ENCODE measurements around the gene STAT4. TPM values are rescaled to one million over a fixed set of nuclear protein-coding genes. Genes with fewer than 3 reads are reported as not detected.

Gene STAT4
- total RNA-seq, 1 experiment from 2014 or later, result 0.33 TPM

- Histone ChIP-seq H3K9ac (ENCODE audit: extremely low read depth, insufficient read length, low read length) (peak overlapping the region; percentile 66), H3T11ph (ENCODE audit: low read length) (no peak overlapping the region), H4K91ac (ENCODE audit: insufficient read length, low read depth, low read length) (no peak overlapping the region), H3K23me2 (ENCODE audit: insufficient read length, low read depth, low read length, poor library complexity, severe bottlenecking) (peaks cover 7% of the 10 kb centered on the region), H3K4me1 (ENCODE audit: insufficient read depth, low read length) (0 out of 2 replicates have a peak, but pooled peaks cover 2% of the 10 kb centered on the region), H2BK15ac (ENCODE audit: low read depth, low read length) (no peak overlapping the region), H2AFZ (ENCODE audit: low read length) (no peak overlapping the region), H3K4me2 (ENCODE audit: insufficient read depth, insufficient read length, low read length) (peak overlapping the region; percentile 90), H2BK5ac (ENCODE audit: insufficient read length, low read length) (no peak overlapping the region), H3K27me3 (ENCODE audit: insufficient read depth, low read length) (peaks cover 3% of the 10 kb centered on the region; the same call in 1 of the 2 replicates), H3K4ac (ENCODE audit: low read depth, low read length) (no peak overlapping the region), H4K8ac (replicated peaks; ENCODE audit: insufficient read length, low read depth, low read length) (no peak overlapping the region), H3K56ac (ENCODE audit: insufficient read length, low read depth, low read length) (no peak overlapping the region), H3K27ac (ENCODE audit: insufficient read length, low read depth, low read length) (no peak overlapping the region), H2AK5ac (ENCODE audit: insufficient read length, low read length) (no peak overlapping the region), H3K14ac (ENCODE audit: insufficient read depth, low read length) (no peak overlapping the region), H2BK120ac (ENCODE audit: low read depth, low read length, poor library complexity, severe bottlenecking) (no peak overlapping the region), H4K5ac (ENCODE audit: insufficient read length, low read depth, low read length) (no peak overlapping the region), H3K18ac (ENCODE audit: insufficient read length, low read depth, low read length) (no peak overlapping the region), H3K79me2 (ENCODE audit: insufficient read depth, low read length) (peaks cover 2% of the 10 kb centered on the region; the same call in 1 of the 2 replicates), H3K9me3 (ENCODE audit: control insufficient read depth, low read depth, low read length) (no peaks in the 10 kb centered on the region), H2BK12ac (ENCODE audit: insufficient read length, low read depth, low read length) (no peak overlapping the region), H3K79me1 (ENCODE audit: insufficient read depth, low read depth, low read length, poor library complexity, severe bottlenecking) (no peaks in the 10 kb centered on the region), H4K20me1 (ENCODE audit: control insufficient read depth, insufficient read depth, insufficient read length) (no peaks in the 10 kb centered on the region), H2BK20ac (ENCODE audit: low read depth, low read length, poor library complexity, severe bottlenecking) (no peak overlapping the region), H3K23ac (ENCODE audit: insufficient read length, low read depth, low read length) (no peak overlapping the region)
- Mint-ChIP-seq H3K27ac (no peak overlapping the region), H3K4me3 (no peak overlapping the region), H3K9me3 (peaks cover 0 to 4% of the 10 kb centered on the region in 2 experiments; a peak in 1 of 5 replicates), H3K4me1 (no peaks in the 10 kb centered on the region), H3K36me3 (ENCODE audit: insufficient read depth in 1 of 3, low read depth in 3 of 3) (peaks cover under 1 to 21% (median 11%) of the 10 kb centered on the region in 3 experiments; a peak in 4 of 7 replicates), H3K27me3 (ENCODE audit: low read depth) (peaks cover 4% of the 10 kb centered on the region)
- no peak for DNase-seq
- TF ChIP-seq CTCF (conservative IDR thresholded peaks at IDR 0.05), result no peak
- WGBS (ENCODE audit: extremely low coverage, insufficient read length, low lambda C conversion rate), result no CpG with 5 or more reads among the region's 14 CpGs
Measured at GRCh38 chr2:191012845-191013681, 137.7 kb downstream of the STAT4 start.
